SJSA1 (cell line): ENCODE results near the gene METTL24. TPM values are rescaled to one million over a fixed set of nuclear protein-coding genes. Genes with fewer than 3 reads are reported as not detected.
A peak's percentile ranks its signal among the peaks of the same experiment; 100 is the strongest.

Source experiments
- DNase-seq, 2 experiments: peaks; one replicate each; pipeline ENCODE4 v3.0.0-alpha.2; 2015 to 2020; ENCODE audit warnings: low spot score in 2 of 2, low read depth in 1 of 2
- H3K27ac ChIP-seq: fragments of 250-450 bp; sonication (Bioruptor Pico); 2 replicates; pipeline ENCODE4 v1.5.1; 2020; ENCODE audit warnings: mild to moderate bottlenecking, moderate library complexity
- H3K27me3 ChIP-seq: fragments of 250-450 bp; sonication (Bioruptor Pico); replicated peaks from 2 replicates; pipeline ENCODE4 v1.5.1; 2020; ENCODE audit warnings: mild to moderate bottlenecking, moderate library complexity
- H3K36me3 ChIP-seq: fragments of 250-450 bp; sonication (Bioruptor Pico); 2 replicates; pipeline ENCODE4 v1.5.1; 2020; ENCODE audit warnings: mild to moderate bottlenecking
- H3K4me1 ChIP-seq: fragments of 250-450 bp; sonication (Bioruptor Pico); replicated peaks from 2 replicates; pipeline ENCODE4 v1.6.1; 2021; ENCODE audit warnings: mild to moderate bottlenecking
- H3K4me3 ChIP-seq: fragments of 250-450 bp; sonication (Bioruptor Pico); 2 replicates; pipeline ENCODE4 v1.5.1; 2020; ENCODE audit warnings: mild to moderate bottlenecking
- H3K9me3 ChIP-seq: fragments of 250-450 bp; sonication (Bioruptor Pico); replicated peaks from 2 replicates; pipeline ENCODE4 v1.5.1; 2020; ENCODE audit warnings: mild to moderate bottlenecking
- total RNA-seq: library from RNA; depleted of rRNA; stranded (reverse); fragments of >200 nt; shearing (Covaris generic); gene quantifications from 2 replicates; pipeline ENCODE4 v1.2.3, GENCODE V29; 2014; rRNA removed

Gene METTL24
- total RNA-seq: 0.58 TPM in 1 of 2 replicates, not detected in the other

- 0 out of 2 replicates have a peak, but pooled peaks cover 2% of the 10 kb centered on the region for H3K27me3 ChIP-seq
- DNase-seq: no peak
Observed at GRCh38 chr6:110357664-110358552, at the start of gene METTL24. TSS of gene METTL24 (minus strand) at chr6:110358349. CDS start at chr6:110358272, 77 bp downstream.

GRCh38 chr6:110404607-110405006 is 46.5 kb upstream of the METTL24 start:
- H3K4me3 ChIP-seq: no peak overlapping the region
- no peaks in the 10 kb centered on the region for H3K9me3 ChIP-seq
- no peak overlapping the region for H3K27ac ChIP-seq
- no peaks in the 10 kb centered on the region for H3K36me3 ChIP-seq
- DNase-seq: no peak
- H3K27me3 ChIP-seq: no peaks in the 10 kb centered on the region; the same call in 1 of the 2 replicates
- H3K4me1 ChIP-seq: no peaks in the 10 kb centered on the region

More at GRCh38 chr6:110357664-110358552, at the start of gene METTL24:
- 0 out of 2 replicates have a peak within 1 kb of the TSS, but pooled peaks have one; percentile 11 for H3K4me3 ChIP-seq
- no peaks in the 10 kb centered on the region; the same call in 1 of the 2 replicates for H3K9me3 ChIP-seq
- H3K4me1 ChIP-seq: peaks cover 14% of the 10 kb centered on the region
- no peak within 1 kb of the TSS for H3K27ac ChIP-seq
- H3K36me3 ChIP-seq: no peaks in the 10 kb centered on the region

- H3K27ac ChIP-seq: no peak overlapping the region
- DNase-seq: no peak
- no peak overlapping the region for H3K4me3 ChIP-seq
- H3K9me3 ChIP-seq: no peaks in the 10 kb centered on the region
- H3K27me3 ChIP-seq: no peaks in the 10 kb centered on the region
- no peaks in the 10 kb centered on the region for H3K4me1 ChIP-seq
- no peaks in the 10 kb centered on the region for H3K36me3 ChIP-seq
Observed at GRCh38 chr6:110401585-110402176, 43.5 kb upstream of the METTL24 start.

- Histone ChIP-seq H3K9me3 (no peaks in the 10 kb centered on the region), H3K27me3 (no peaks in the 10 kb centered on the region), H3K4me3 (no peak overlapping the region)
Observed at GRCh38 chr6:110400208-110400607, 42.1 kb upstream of the METTL24 start.

GRCh38 chr6:110399219-110400071 is 41.3 kb upstream of the METTL24 start:
- no peak overlapping the region for H3K27ac ChIP-seq
- no peaks in the 10 kb centered on the region for H3K27me3 ChIP-seq
- no peak overlapping the region for H3K4me3 ChIP-seq
- no peaks in the 10 kb centered on the region for H3K4me1 ChIP-seq
- no peaks in the 10 kb centered on the region for H3K9me3 ChIP-seq
- H3K36me3 ChIP-seq: no peaks in the 10 kb centered on the region
- no peak for DNase-seq

More at GRCh38 chr6:110400208-110400607, 42.1 kb upstream of the METTL24 start:
- Histone ChIP-seq H3K27ac (no peak overlapping the region), H3K36me3 (no peaks in the 10 kb centered on the region), H3K4me1 (no peaks in the 10 kb centered on the region)
- DNase-seq: no peak

GRCh38 chr6:110398778-110399177 is 40.6 kb upstream of the METTL24 start:
- H3K27ac ChIP-seq: no peak overlapping the region
- H3K4me1 ChIP-seq: no peaks in the 10 kb centered on the region
- H3K9me3 ChIP-seq: no peaks in the 10 kb centered on the region
- H3K36me3 ChIP-seq: no peaks in the 10 kb centered on the region
- no peak for DNase-seq
- no peak overlapping the region for H3K4me3 ChIP-seq
- no peaks in the 10 kb centered on the region for H3K27me3 ChIP-seq

- Histone ChIP-seq H3K27ac (no peak overlapping the region), H3K4me3 (no peak overlapping the region), H3K9me3 (no peaks in the 10 kb centered on the region), H3K4me1 (peaks cover 3% of the 10 kb centered on the region), H3K27me3 (no peaks in the 10 kb centered on the region), H3K36me3 (no peaks in the 10 kb centered on the region)
- DNase-seq: no peak
Observed at GRCh38 chr6:110395221-110395620, 37.1 kb upstream of the METTL24 start.

GRCh38 chr6:110394409-110394808 is 36.3 kb upstream of the METTL24 start:
- H3K36me3 ChIP-seq: no peaks in the 10 kb centered on the region
- no peaks in the 10 kb centered on the region for H3K27me3 ChIP-seq
- H3K4me1 ChIP-seq: peaks cover 11% of the 10 kb centered on the region
- no peak for DNase-seq
- H3K9me3 ChIP-seq: no peaks in the 10 kb centered on the region
- H3K27ac ChIP-seq: no peak overlapping the region
- no peak overlapping the region for H3K4me3 ChIP-seq

- Histone ChIP-seq H3K4me3 (no peak overlapping the region), H3K9me3 (no peaks in the 10 kb centered on the region), H3K4me1 (peaks cover 11% of the 10 kb centered on the region), H3K36me3 (no peaks in the 10 kb centered on the region), H3K27ac (no peak overlapping the region), H3K27me3 (no peaks in the 10 kb centered on the region)
- DNase-seq: no peak
Observed at GRCh38 chr6:110392727-110393126, 34.6 kb upstream of the METTL24 start.

- H3K36me3 ChIP-seq: no peaks in the 10 kb centered on the region
- peaks cover 11% of the 10 kb centered on the region for H3K4me1 ChIP-seq
- no peak overlapping the region for H3K27ac ChIP-seq
- H3K9me3 ChIP-seq: no peaks in the 10 kb centered on the region
- H3K27me3 ChIP-seq: no peaks in the 10 kb centered on the region
- H3K4me3 ChIP-seq: no peak overlapping the region
- no peak for DNase-seq
Observed at GRCh38 chr6:110390404-110390803, 32.3 kb upstream of the METTL24 start.

- H3K4me1 ChIP-seq: peaks cover 11% of the 10 kb centered on the region
- no peak for DNase-seq
- no peaks in the 10 kb centered on the region for H3K36me3 ChIP-seq
Observed at GRCh38 chr6:110389689-110390382, 31.7 kb upstream of the METTL24 start.

GRCh38 chr6:110387986-110388385 is 29.8 kb upstream of the METTL24 start:
- no peaks in the 10 kb centered on the region for H3K27me3 ChIP-seq
- H3K9me3 ChIP-seq: no peaks in the 10 kb centered on the region
- DNase-seq: no peak
- H3K4me1 ChIP-seq: peaks cover 11% of the 10 kb centered on the region
- H3K36me3 ChIP-seq: no peaks in the 10 kb centered on the region
- no peak overlapping the region for H3K4me3 ChIP-seq
- no peak overlapping the region for H3K27ac ChIP-seq

More at GRCh38 chr6:110389689-110390382, 31.7 kb upstream of the METTL24 start:
- no peak overlapping the region for H3K4me3 ChIP-seq
- H3K9me3 ChIP-seq: no peaks in the 10 kb centered on the region
- H3K27me3 ChIP-seq: no peaks in the 10 kb centered on the region
- no peak overlapping the region for H3K27ac ChIP-seq

- Histone ChIP-seq H3K27me3 (no peaks in the 10 kb centered on the region), H3K4me1 (peaks cover 10% of the 10 kb centered on the region), H3K27ac (no peak overlapping the region), H3K9me3 (no peaks in the 10 kb centered on the region), H3K4me3 (no peak overlapping the region), H3K36me3 (no peaks in the 10 kb centered on the region)
- DNase-seq: no peak
Observed at GRCh38 chr6:110385458-110385863, 27.3 kb upstream of the METTL24 start.
